H1 (cell line): Measurements from ENCODE around the gene ZNF106. TPM values are rescaled to one million over a fixed set of nuclear protein-coding genes. Genes with fewer than 3 reads are reported as not detected.

Experiments
- CTCF ChIA-PET: fragments of 300-600 bp; sonication (Branson Sonifier 250); formaldehyde crosslinking; loops from one replicate; lab custom pipeline; 2021; ENCODE audit not compliant: partially characterized antibody; lab: Charles Lee
- POLR2A ChIA-PET: fragments of 300-600 bp; sonication (Branson Sonifier 250); formaldehyde crosslinking; loops from one replicate; lab custom pipeline; 2021; ENCODE audit warnings: inconsistent platforms; ENCODE audit not compliant: partially characterized antibody; lab: Charles Lee
- DNase-seq, 2 experiments: peaks; one replicate each; pipeline versions ENCODE4 v3.0.0 to v3.0.0-alpha.2; 2010 to 2022; ENCODE audit warnings: low spot score in 2 of 2, low read depth in 1 of 2, mixed read lengths in 1 of 2
- FAIRE-seq: peaks from 2 replicates; lab custom pipeline; 2011; peaks lifted over from hg19 to GRCh38; lab: Jason Lieb, UNC
- H2AFZ ChIP-seq: 2 replicates; pipeline ENCODE4 v1.8.1; 2012; ENCODE audit warnings: low read length, inconsistent platforms
- H2AK5ac ChIP-seq: 2 replicates; pipeline ENCODE4 v1.6.1; 2013; ENCODE audit warnings: low read depth, low read length
- H2BK120ac ChIP-seq: replicated peaks from 2 replicates; pipeline ENCODE3; 2013; ENCODE audit warnings: low read depth, low read length, inconsistent platforms
- H2BK12ac ChIP-seq: 2 replicates; pipeline ENCODE4 v1.6.1; 2013; ENCODE audit warnings: low read depth, low read length
- H2BK15ac ChIP-seq: 2 replicates; pipeline ENCODE4 v1.6.1; 2013; ENCODE audit warnings: low read length
- H2BK20ac ChIP-seq: 2 replicates; pipeline ENCODE4 v1.6.1; 2013; ENCODE audit warnings: low read length
- H2BK5ac ChIP-seq: 2 replicates; pipeline ENCODE4 v1.6.1; 2013; ENCODE audit warnings: low read depth, low read length
- H3K14ac ChIP-seq: 2 replicates; pipeline ENCODE4 v1.6.1; 2013; ENCODE audit warnings: inconsistent platforms; ENCODE audit not compliant: insufficient read length
- H3K18ac ChIP-seq: 2 replicates; pipeline ENCODE4 v1.6.1; 2013; ENCODE audit warnings: low read length; ENCODE audit errors: extremely low read depth
- H3K23ac ChIP-seq: 2 replicates; pipeline ENCODE4 v1.6.1; 2013; ENCODE audit warnings: inconsistent platforms; ENCODE audit not compliant: insufficient read length
- H3K23me2 ChIP-seq: 2 replicates; pipeline ENCODE4 v1.6.1; 2013; ENCODE audit warnings: low read depth, low read length
- H3K27ac ChIP-seq: 2 replicates; pipeline ENCODE4 v1.6.1; 2011; ENCODE audit warnings: low read depth, low read length, inconsistent platforms
- H3K27me3 ChIP-seq, 4 experiments: replicated peaks in 1 of 4; 1 replicate in 1 of 4; 2 replicates in 3 of 4; pipeline versions ENCODE4 v1.6.1 to v1.8.1; 2011 to 2013; ENCODE audit warnings: low read length in 3 of 4, mild to moderate bottlenecking in 3 of 4, inconsistent platforms in 2 of 4, mixed read lengths in 2 of 4, moderate library complexity in 1 of 4; ENCODE audit not compliant: control insufficient read depth in 3 of 4, insufficient read depth in 3 of 4; ENCODE audit errors: extremely low read depth in 1 of 4
- H3K36me3 ChIP-seq, 4 experiments: 2 replicates each; pipeline versions ENCODE4 v1.6.1 to v1.8.1; 2011 to 2013; ENCODE audit warnings: mild to moderate bottlenecking in 4 of 4, low read length in 3 of 4, moderate library complexity in 2 of 4, control low read depth in 1 of 4, inconsistent platforms in 1 of 4; ENCODE audit not compliant: insufficient read depth in 4 of 4, control insufficient read depth in 2 of 4
- H3K4ac ChIP-seq: replicated peaks from 2 replicates; pipeline ENCODE3; 2013; ENCODE audit warnings: low read length, low read depth, mixed read lengths, inconsistent platforms; ENCODE audit not compliant: insufficient read length
- H3K4me1 ChIP-seq, 4 experiments: replicated peaks in 1 of 4; 1 replicate in 1 of 4; 2 replicates in 3 of 4; pipeline versions ENCODE4 v1.6.1 to v1.8.1; 2011 to 2013; ENCODE audit warnings: low read length in 3 of 4, inconsistent platforms in 2 of 4, mixed read lengths in 1 of 4; ENCODE audit not compliant: insufficient read depth in 4 of 4, control insufficient read depth in 3 of 4
- H3K4me2 ChIP-seq, 2 experiments: 2 replicates each; pipeline versions ENCODE4 v1.6.1 to v1.8.1; 2011 to 2013; ENCODE audit warnings: low read depth in 2 of 2, low read length in 2 of 2, control low read depth in 1 of 2, inconsistent platforms in 1 of 2, mild to moderate bottlenecking in 1 of 2; ENCODE audit not compliant: insufficient read depth in 1 of 2
- H3K4me3 ChIP-seq, 4 experiments: fragments of 200-600, 300-600 bp in 1 of 4; sonication (generic), shearing (Covaris generic), sonication (Bioruptor Twin) in 1 of 4; 2 replicates each; pipeline versions ENCODE4 v1.5.1 to v1.8.1; 2011 to 2016; ENCODE audit warnings: low read length in 4 of 4, low read depth in 3 of 4, control low read depth in 2 of 4, inconsistent platforms in 2 of 4, mild to moderate bottlenecking in 2 of 4, mixed read lengths in 1 of 4, moderate library complexity in 1 of 4; ENCODE audit not compliant: insufficient read depth in 2 of 4; ENCODE audit errors: extremely low read depth in 1 of 4
- H3K56ac ChIP-seq: replicated peaks from 2 replicates; pipeline ENCODE3; 2013; ENCODE audit warnings: low read depth, mild to moderate bottlenecking, mixed read lengths, low read length, inconsistent platforms; ENCODE audit not compliant: insufficient read length
- H3K79me1 ChIP-seq: 2 replicates; pipeline ENCODE4 v1.6.1; 2013; ENCODE audit warnings: low read depth, low read length, control low read depth
- H3K79me2 ChIP-seq, 2 experiments: 2 replicates each; pipeline versions ENCODE4 v1.6.1 to v1.8.1; 2012 to 2013; ENCODE audit warnings: low read length in 2 of 2, mild to moderate bottlenecking in 2 of 2, inconsistent platforms in 1 of 2; ENCODE audit not compliant: insufficient read depth in 2 of 2, control insufficient read depth in 1 of 2
- H3K9ac ChIP-seq, 4 experiments: replicated peaks in 1 of 4; 1 replicate in 1 of 4; 2 replicates in 3 of 4; pipeline versions ENCODE4 v1.6.1 to v1.8.1; 2011 to 2013; ENCODE audit warnings: low read depth in 3 of 4, low read length in 3 of 4, control low read depth in 2 of 4, mild to moderate bottlenecking in 2 of 4, moderate library complexity in 2 of 4, inconsistent platforms in 1 of 4; ENCODE audit errors: extremely low read depth in 1 of 4
- H3K9me3 ChIP-seq, 2 experiments: 2 replicates each; pipeline versions ENCODE4 v1.6.1 to v1.8.1; 2012 to 2013; ENCODE audit warnings: mild to moderate bottlenecking in 2 of 2, moderate library complexity in 2 of 2, control low read depth in 1 of 2, inconsistent platforms in 1 of 2, low read depth in 1 of 2, low read length in 1 of 2, mixed read lengths in 1 of 2; ENCODE audit not compliant: insufficient read depth in 2 of 2
- H4K20me1 ChIP-seq, 2 experiments: replicated peaks in 1 of 2; 2 replicates each; pipeline versions ENCODE3 to v1.8.1; 2011 to 2013; ENCODE audit warnings: inconsistent platforms in 2 of 2, low read length in 2 of 2, mild to moderate bottlenecking in 1 of 2; ENCODE audit not compliant: insufficient read depth in 2 of 2, control insufficient read depth in 1 of 2
- H4K5ac ChIP-seq: 2 replicates; pipeline ENCODE4 v1.6.1; 2013; ENCODE audit warnings: low read length, low read depth, mixed read lengths, inconsistent platforms; ENCODE audit not compliant: insufficient read length
- H4K8ac ChIP-seq: 2 replicates; pipeline ENCODE4 v1.8.0; 2013; ENCODE audit warnings: mild to moderate bottlenecking, moderate library complexity, low read length, inconsistent platforms; ENCODE audit not compliant: insufficient read depth; ENCODE audit errors: extremely low read depth
- H4K91ac ChIP-seq: replicated peaks from 2 replicates; pipeline ENCODE3; 2013; ENCODE audit warnings: low read length, mixed read lengths, inconsistent platforms; ENCODE audit not compliant: insufficient read length
- HDAC6 ChIP-seq: IDR thresholded peaks from one replicate; pipeline ENCODE4 v1.7.1; 2012; ENCODE audit warnings: low read depth, mild to moderate bottlenecking, inconsistent platforms, low read length, moderate library complexity
- POLR2A ChIP-seq, 2 experiments: IDR thresholded peaks; 1 replicate in 1 of 2; 2 replicates in 1 of 2; pipeline ENCODE4 v1.6.1; 2011; ENCODE audit warnings: low read depth in 2 of 2, low read length in 2 of 2, mild to moderate bottlenecking in 2 of 2; ENCODE audit errors: control extremely low read depth in 1 of 2
- SP1 ChIP-seq: IDR thresholded peaks from 2 replicates; pipeline ENCODE4 v1.6.1; 2011; ENCODE audit warnings: low read depth, low read length
- SP4 ChIP-seq: IDR thresholded peaks from 2 replicates; pipeline ENCODE4 v1.6.1; 2012; ENCODE audit warnings: low read length, inconsistent platforms
- WGBS, 2 experiments: shearing (Covaris generic) in 1 of 2; methylation state at CpG; one replicate each; pipeline versions ENCODE4 v1.1.6 to v1.1.7; 2013 to 2015; ENCODE audit warnings: low lambda C conversion rate in 2 of 2, mixed read lengths in 2 of 2, inconsistent platforms in 1 of 2, low coverage in 1 of 2, missing lambda C conversion rate in 1 of 2; ENCODE audit not compliant: insufficient replicate concordance in 2 of 2, insufficient coverage in 1 of 2, insufficient read length in 1 of 2; ENCODE audit errors: extremely low coverage in 1 of 2, missing lambda C conversion rate in 1 of 2; 5-methylcytosine and 5-hydroxymethylcytosine counted together
- polyA plus RNA-seq, 7 experiments: library from polyadenylated mRNA; depleted of rRNA in 3 of 7; stranded (reverse) in 5 of 7; unstranded in 2 of 7; fragments of >200 nt in 5 of 7; fragments of 200-250 nt in 2 of 7; gene quantifications; 1 replicate in 5 of 7; 2 replicates in 1 of 7; 4 replicates in 1 of 7; pipeline versions ENCODE4 v1.2.1 to v1.2.3, GENCODE V29; 2011 to 2013; ENCODE audit warnings: missing spikeins in 2 of 7, mixed read lengths in 2 of 7
- total RNA-seq: library from RNA; stranded (reverse); fragmentation: NEBNext Ultra II Directional; extraction: Animal tissue kit (Norgen Biotek cat#: 25700); gene quantifications from 2 replicates; pipeline ENCODE4 v1.2.1, GENCODE V29; 2021
- TF ChIP-seq, protein P1 (sequence below): IDR thresholded peaks from 2 replicates; pipeline ENCODE4 v1.6.1; 2012; ENCODE audit warnings: inconsistent platforms

The ZNF106 gene
- total and polyA plus RNA-seq, 2 of the 8 experiments (the other 6 are each of a cell fraction or from before 2014, with no cell fraction given): 18.2 to 62.0 TPM

DNA sequence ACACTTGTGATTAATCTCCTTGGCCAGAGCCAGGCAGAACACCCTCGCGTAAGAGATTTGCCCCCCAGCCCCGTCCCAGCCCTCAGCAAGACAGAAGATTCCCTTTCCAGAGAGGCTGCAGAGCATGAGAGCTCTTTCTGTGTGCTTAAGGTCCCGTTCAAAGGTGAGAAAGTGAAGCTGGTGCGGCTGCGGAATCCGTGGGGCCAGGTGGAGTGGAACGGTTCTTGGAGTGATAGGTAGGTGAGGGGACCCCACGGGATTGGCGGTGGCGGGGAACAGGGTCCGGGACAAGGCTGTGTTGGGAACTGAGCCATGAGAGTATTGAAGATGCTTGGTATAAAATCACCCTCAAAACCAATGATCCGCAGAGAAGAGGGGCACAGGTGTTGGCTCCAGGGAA, 96.8 kb downstream of the ZNF106 start:
- Histone ChIP-seq H3K79me2 (no peaks in the 10 kb centered on the region), H2AFZ (no peak overlapping the region)
- 86% methylated on average over 13 of the region's 13 CpGs; no CpG with 5 or more reads in 1 of the 2 experiments for WGBS, 2 experiments
- no peak for TF ChIP-seq POLR2A (IDR thresholded peaks at IDR 0.05; ENCODE audit: control extremely low read depth in 1 of 2, low read depth in 2 of 2, low read length in 2 of 2)
- no peak for TF ChIP-seq SP1
- no peak for TF ChIP-seq HDAC6
- TF ChIP-seq, protein P1, sequence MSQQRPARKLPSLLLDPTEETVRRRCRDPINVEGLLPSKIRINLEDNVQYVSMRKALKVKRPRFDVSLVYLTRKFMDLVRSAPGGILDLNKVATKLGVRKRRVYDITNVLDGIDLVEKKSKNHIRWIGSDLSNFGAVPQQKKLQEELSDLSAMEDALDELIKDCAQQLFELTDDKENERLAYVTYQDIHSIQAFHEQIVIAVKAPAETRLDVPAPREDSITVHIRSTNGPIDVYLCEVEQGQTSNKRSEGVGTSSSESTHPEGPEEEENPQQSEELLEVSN: no peak
- no peak for TF ChIP-seq SP4

More for the DNA sequence above, 96.8 kb downstream of the ZNF106 start:
- H3K36me3 ChIP-seq: no peaks in the 10 kb centered on the region
- DNase-seq (no peak), FAIRE-seq (no peak)
- H3K18ac ChIP-seq: no peak overlapping the region
- no peak overlapping the region for H2AK5ac ChIP-seq
- no peak overlapping the region for H3K23ac ChIP-seq
- H2BK15ac ChIP-seq: no peak overlapping the region
- no peak overlapping the region for H2BK5ac ChIP-seq
- ChIA-PET POLR2A (no interaction called here), CTCF (interaction anchor here (1.0 to 1.9 kb wide), 2 partner anchors 9 to 52 kb away, joined by 3 to 7 read pairs; no protein-coding TSS in a partner anchor)
- no peak overlapping the region for H3K4me3 ChIP-seq
- H3K4me2 ChIP-seq: no peak overlapping the region
- H3K9ac ChIP-seq: no peak overlapping the region
- H4K91ac ChIP-seq: no peak overlapping the region
- no peak overlapping the region for H2BK20ac ChIP-seq
- H3K79me1 ChIP-seq: no peaks in the 10 kb centered on the region
- H4K5ac ChIP-seq: no peak overlapping the region
- no peak overlapping the region for H2BK12ac ChIP-seq
- no peaks in the 10 kb centered on the region for H3K9me3 ChIP-seq
- no peak overlapping the region for H3K56ac ChIP-seq
- H4K20me1 ChIP-seq: no peaks in the 10 kb centered on the region
- H3K23me2 ChIP-seq: no peaks in the 10 kb centered on the region
- no peak overlapping the region for H2BK120ac ChIP-seq
- no peak overlapping the region for H4K8ac ChIP-seq
- H3K4ac ChIP-seq: no peak overlapping the region
- H3K4me1 ChIP-seq: no peaks in the 10 kb centered on the region
- H3K27ac ChIP-seq: no peak overlapping the region
- no peak overlapping the region for H3K14ac ChIP-seq
- H3K27me3 ChIP-seq: no peaks in the 10 kb centered on the region
